ENCODE results near the gene PTPN14.

GRCh38 chr1:214422137-214422671 is 129.2 kb downstream of the PTPN14 start:
- TF ChIP-seq ZFP30 (CRISPR knock-in tag; IDR thresholded peaks at IDR 0.05) (no peak), ZFP3 (CRISPR knock-in tag; IDR thresholded peaks at IDR 0.05) (no peak), PATZ1 (CRISPR knock-in tag; IDR thresholded peaks at IDR 0.05; ENCODE audit: borderline replicate concordance) (no peak), POU6F1 (CRISPR knock-in tag; IDR thresholded peaks at IDR 0.05; ENCODE audit: borderline replicate concordance, low read depth) (no peak), ISL1 (CRISPR knock-in tag; IDR thresholded peaks at IDR 0.05) (no peak)

Measured in SK-N-SH treated with all-trans-retinoic acid at 6 μM for 48 hours (cell line).